Germinal center (tissue), 1 donor: ENCODE data around the gene FTMT.
"Not testable (repeated sequence)": the region's sequence is repeated elsewhere in the genome, so short reads cannot be mapped to it uniquely, and the experiment has no call there.

Source experiments
- DNase-seq: peaks from one replicate; pipeline ENCODE4 v3.0.0; 2012; ENCODE audit warnings: mixed read lengths, low spot score

The FTMT gene

DNA sequence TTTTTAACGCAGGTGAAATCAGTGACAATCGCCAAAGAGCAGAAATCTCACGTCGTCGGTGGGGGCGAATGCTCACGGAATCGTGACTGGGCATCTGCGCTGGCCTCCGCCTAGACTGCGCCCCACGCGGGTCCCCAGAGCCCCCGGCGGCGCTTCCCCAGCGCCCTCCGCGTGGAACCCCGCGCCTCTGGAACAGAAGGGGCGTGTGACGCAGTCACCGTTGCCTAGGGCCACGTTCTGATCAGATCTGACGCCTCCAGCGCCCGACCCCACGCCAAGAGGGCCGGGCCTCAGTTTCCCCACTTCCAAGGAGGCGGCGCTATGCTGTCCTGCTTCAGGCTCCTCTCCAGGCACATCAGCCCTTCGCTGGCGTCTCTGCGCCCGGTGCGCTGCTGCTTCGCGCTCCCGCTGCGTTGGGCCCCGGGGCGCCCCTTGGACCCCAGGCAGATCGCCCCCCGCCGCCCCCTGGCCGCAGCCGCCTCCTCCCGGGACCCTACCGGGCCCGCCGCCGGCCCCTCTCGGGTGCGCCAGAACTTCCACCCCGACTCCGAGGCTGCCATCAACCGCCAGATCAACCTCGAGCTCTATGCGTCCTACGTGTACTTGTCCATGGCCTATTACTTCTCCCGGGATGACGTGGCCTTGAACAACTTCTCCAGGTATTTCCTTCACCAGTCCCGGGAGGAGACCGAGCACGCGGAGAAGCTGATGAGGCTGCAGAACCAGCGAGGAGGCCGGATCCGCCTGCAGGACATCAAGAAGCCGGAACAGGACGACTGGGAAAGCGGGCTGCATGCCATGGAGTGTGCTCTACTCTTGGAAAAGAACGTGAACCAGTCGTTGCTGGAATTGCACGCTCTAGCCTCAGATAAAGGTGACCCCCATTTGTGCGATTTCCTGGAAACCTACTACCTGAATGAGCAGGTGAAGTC lies at the start of gene FTMT:
TSS of gene FTMT (plus strand) at position 240 of the 932 bp plus-strand sequence. CDS start at position 322, 82 bp downstream.
- no peak for DNase-seq

DNA sequence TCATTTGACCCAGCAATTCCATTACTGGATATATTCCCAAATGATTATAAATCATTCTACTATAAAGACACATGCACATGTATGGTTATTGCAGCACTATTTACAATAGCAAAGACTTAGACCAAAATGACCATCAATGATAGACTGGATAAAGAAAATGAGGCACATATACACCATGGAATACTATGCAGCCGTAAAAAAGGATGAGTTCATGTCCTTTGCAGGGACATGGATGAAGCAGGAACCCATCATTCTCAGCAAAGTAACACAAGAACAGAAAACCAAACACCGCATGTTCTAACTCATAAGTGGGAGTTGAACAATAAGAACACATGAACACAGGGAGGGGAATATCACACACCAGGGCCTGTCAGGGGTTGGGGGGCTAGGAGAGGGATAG lies 46.4 kb upstream of the FTMT start:
- not testable (repeated sequence) for DNase-seq

- no peak for DNase-seq
Observed at GRCh38 chr5:121805911-121806310, 45.8 kb upstream of the FTMT start.

- no peak for DNase-seq
Observed at GRCh38 chr5:121816164-121816563, 35.5 kb upstream of the FTMT start.

GRCh38 chr5:121819682-121820261 lies 31.9 kb upstream of the FTMT start:
- no peak for DNase-seq

DNA sequence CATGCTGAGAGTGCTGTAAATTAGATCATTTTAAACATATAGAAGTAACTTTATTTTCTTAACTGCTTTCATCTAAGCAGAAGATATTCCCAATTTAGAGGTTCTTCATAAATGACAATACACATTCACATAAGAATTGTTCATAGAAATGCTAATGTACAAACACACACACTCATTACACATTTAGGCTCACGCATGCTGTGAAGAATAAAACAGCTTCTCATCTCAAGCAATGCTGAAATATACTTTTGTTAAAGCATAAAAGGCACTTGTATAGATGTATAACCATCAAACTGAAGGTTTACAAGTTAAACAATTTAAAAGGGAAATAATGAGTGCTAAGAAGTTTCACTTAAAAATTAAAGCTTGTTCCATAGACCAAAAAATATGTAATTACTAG lies 18.1 kb upstream of the FTMT start:
- no peak for DNase-seq

- DNase-seq, result no peak
Observed at GRCh38 chr5:121834021-121834420, 17.7 kb upstream of the FTMT start.

- no peak for DNase-seq
Observed at GRCh38 chr5:121841892-121842291, 9.8 kb upstream of the FTMT start.

GRCh38 chr5:121850272-121850671 lies 1.4 kb upstream of the FTMT start:
- no peak for DNase-seq

GRCh38 chr5:121853850-121854249 lies 2.2 kb downstream of the FTMT start:
- DNase-seq, result no peak

DNA sequence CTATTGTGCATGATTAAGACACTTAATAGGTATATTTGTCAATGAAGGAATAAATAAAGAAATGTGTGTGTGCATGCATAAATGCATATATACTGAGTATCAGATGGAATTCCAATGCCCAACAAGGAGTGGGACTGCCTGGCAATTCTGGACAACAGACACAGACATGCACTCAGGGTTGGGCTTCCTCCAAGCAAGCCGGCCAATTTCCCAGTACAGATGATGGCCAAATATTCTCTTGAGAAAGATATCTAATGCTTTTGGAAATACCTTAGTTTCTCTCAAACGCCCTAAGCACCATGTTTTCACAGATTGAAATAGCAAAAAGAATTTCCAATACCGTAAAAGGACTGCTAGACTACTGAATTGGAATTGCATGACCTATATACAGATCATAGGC lies 11.1 kb downstream of the FTMT start:
- DNase-seq, result no peak

DNA sequence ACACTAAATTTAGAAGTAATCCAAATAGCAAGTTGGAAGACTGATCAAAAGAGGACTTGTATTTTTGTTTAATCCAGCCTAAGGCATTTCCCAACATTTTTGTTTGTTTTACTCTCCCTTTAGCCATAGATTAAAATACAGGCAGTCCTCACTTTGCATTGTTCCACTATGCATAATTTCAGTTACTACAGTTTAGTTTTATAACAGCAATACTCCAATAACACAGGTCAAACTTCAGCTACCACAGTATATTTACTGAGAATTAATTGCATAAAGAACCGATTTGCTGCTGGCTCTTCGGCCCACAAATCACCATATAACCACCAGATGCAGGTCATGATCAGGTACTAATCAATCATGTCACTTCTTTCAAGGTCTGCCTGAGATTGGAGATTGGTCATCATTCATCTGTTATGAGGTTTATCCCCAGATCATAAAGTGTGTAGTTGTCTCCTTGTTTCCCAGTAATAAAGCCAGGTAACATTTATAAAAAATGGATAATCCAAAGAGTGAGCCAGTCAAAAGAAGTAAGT lies 12.1 kb downstream of the FTMT start:
- DNase-seq, result no peak

DNA sequence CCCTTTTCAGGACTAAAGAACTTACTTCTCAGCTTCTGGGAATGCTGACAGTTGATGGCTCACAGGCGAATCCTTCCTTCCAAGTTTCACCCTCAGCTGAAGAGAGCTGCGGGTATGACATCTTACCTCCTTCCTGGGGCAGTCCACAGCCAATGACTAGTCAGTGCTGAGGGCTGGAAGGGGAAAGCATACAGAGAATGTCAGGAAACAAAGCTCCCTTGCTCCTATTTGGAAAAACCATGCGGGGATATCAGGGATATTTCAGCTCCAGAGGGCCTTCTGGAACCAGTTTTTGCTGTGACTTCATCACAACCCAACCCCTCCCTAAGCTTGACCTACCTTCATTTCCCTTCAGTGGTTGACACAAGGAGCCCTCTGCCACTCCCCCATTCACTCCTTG lies 15.7 kb downstream of the FTMT start:
- no peak for DNase-seq

- DNase-seq, result no peak
Observed at GRCh38 chr5:121870489-121870888, 18.8 kb downstream of the FTMT start.

DNA sequence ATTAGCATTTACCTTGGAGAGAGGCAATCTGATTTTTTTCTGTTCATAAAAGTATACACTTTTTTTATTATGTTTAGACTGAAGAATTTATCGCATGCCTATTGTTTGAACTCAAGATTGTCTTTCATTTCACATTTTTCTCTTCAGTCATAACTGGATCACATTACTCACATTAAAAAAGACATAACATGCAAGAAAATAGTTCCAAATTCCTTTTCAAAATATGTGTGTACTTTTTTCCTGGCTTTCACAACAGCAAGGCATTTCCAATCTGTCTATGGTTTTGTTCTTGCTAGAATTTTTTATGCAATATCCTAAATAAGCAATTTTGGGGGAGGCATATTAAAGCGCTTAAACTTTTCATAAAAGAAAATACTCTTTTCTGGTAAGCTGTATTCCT lies 21.2 kb downstream of the FTMT start:
- DNase-seq, result no peak

GRCh38 chr5:121873409-121873808 lies 21.7 kb downstream of the FTMT start:
- DNase-seq, result no peak

GRCh38 chr5:121885630-121886029 lies 33.9 kb downstream of the FTMT start:
- DNase-seq, result no peak

DNA sequence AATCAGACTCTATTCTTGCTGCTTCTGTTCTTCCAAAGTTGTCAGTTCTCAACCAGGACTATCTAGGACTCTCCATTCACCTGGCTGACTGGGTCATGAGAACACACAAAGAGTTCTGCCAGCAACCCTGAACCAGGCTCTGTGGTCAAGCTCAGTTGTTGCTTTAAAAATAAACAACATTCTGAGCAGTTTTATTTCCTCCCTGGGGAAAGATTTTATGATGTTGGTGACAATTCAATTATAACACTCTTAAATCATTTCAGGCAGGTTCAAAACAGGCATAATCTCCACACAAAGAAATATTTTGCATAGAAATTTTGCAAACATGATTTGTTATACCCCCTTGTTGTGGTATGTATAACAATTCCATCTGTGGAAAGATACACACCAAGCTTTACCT lies 36.0 kb downstream of the FTMT start:
- no peak for DNase-seq

DNA sequence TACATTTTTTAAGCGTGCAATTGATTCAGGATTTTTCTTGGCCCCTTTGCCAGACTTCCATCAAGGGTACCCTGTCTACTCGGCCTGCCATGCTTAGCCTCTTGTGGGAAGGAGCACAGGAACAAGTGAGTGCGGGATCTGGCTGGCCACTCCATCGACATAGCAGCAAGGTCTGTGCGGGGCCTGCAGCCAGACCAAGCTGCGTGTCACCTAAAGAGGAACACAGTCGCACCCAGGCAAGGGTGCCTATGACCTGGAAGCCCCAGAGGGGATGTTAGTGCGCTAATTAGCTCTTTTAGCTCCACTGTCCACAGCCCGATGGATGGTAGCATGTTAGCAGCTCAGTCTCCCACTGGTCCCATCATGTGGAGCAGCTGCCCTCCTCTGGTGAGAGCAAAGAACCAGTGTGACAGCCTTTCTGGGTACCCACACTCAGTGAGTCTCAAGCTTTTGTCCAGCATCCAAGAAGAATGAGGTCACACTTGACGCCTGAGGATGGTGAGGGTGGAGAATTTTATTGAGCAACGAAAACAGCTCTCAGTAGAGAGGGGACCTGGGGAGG lies 38.7 kb downstream of the FTMT start:
- no peak for DNase-seq

- DNase-seq, result no peak
Observed at GRCh38 chr5:121897341-121897740, 45.7 kb downstream of the FTMT start.

GRCh38 chr5:121899346-121899745 lies 47.7 kb downstream of the FTMT start:
- DNase-seq, result no peak
